HG03196 (cell line): ENCODE data around the gene SGPP2.

Experiments used
- ATAC-seq: cut with Tn5 transposase; IDR thresholded peaks from one replicate; pipeline ENCODE4 v1.9.1; 2021; ENCODE audit not compliant: unreplicated experiment

The SGPP2 gene

DNA sequence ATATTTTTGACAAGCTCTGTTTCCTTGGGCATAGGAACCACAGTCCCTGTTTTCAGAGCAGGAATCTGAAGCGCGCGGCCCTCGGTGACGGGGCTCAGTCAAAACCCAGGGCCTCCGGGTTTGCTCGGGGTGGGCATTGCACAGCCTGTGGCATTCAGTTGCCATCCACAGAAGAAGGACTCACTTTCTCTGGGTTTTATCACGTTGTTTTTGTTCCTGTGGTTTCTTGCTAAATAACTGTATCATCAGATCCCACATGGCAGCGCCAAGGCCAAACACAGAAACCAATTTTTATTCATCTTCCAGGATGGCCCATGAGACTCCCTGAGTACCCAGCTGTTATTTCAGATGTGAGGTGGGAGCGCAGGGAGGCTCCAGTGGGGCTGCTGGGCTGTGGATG lies 35.6 kb downstream of the SGPP2 start:
- ATAC-seq: no peak

GRCh38 chr2:222465746-222466145 lies 41.4 kb downstream of the SGPP2 start:
- ATAC-seq: no peak

- ATAC-seq: no peak
Measured at GRCh38 chr2:222468346-222468745, 44.0 kb downstream of the SGPP2 start.

DNA sequence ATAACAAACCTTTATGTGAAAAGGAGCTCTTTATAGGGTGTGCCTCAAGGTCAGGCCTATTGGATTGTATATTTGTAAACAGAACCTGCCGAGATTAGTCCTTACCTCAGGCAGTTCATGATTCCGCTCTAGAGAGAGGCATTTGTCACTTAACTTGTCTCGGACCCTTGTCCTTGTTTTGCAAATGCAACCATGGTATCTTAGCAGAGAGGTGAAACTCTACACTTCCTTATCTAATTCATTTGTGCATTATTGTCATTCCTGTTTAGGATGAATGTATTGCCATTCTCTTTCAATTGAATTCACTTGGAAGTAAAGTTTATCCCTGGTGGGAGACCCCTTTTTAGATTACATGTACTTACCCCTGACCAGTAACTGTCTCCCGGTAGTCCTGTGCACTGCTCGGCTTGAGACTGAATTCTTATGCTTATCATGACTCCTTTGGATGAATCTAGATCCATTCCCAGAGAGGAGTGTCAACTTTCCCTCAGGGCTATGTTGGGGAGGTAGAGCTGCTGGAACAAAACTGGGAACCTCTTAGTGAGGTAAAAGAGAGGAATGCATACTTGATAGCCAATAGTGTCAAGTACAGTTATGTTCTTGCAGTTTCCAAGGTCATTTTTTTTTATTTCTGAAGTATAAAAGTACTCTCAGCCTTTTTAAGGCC lies 46.6 kb downstream of the SGPP2 start:
- no peak for ATAC-seq

- ATAC-seq: no peak
Measured at GRCh38 chr2:222477962-222478608, 53.7 kb downstream of the SGPP2 start.

- ATAC-seq: no peak
Measured at GRCh38 chr2:222479859-222480258, 55.5 kb downstream of the SGPP2 start.

GRCh38 chr2:222480497-222480896 lies 56.2 kb downstream of the SGPP2 start:
- ATAC-seq: no peak

- no peak for ATAC-seq
Measured at GRCh38 chr2:222481941-222482340, 57.6 kb downstream of the SGPP2 start.

DNA sequence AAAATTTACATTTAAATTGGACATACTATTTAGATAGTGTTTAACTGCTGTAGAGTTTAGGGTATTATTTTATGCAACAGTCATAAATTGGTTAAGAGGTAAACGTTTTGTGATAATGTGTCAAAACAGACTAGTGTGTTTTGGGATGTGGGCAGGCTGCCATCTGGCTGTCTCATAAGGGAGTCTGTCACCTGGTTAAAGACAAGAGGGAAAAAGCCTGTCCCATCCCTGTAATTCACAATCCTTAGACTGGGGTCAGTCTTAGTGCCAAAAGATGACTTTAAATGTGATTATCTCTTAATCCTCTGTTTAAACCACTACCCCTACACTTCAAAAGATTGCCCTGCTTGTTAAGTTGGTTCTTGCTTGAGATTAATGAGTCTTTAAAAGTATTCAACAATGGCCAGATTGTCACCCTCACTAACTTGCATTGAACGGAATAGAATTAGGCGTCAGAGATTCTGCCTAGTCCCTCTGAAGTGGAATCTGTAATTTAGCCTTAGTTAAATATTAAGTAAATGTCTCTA lies 59.2 kb downstream of the SGPP2 start:
- no peak for ATAC-seq

GRCh38 chr2:222485367-222486211 lies 61.2 kb downstream of the SGPP2 start:
- no peak for ATAC-seq

GRCh38 chr2:222490131-222490530 lies 65.8 kb downstream of the SGPP2 start:
- ATAC-seq: no peak

DNA sequence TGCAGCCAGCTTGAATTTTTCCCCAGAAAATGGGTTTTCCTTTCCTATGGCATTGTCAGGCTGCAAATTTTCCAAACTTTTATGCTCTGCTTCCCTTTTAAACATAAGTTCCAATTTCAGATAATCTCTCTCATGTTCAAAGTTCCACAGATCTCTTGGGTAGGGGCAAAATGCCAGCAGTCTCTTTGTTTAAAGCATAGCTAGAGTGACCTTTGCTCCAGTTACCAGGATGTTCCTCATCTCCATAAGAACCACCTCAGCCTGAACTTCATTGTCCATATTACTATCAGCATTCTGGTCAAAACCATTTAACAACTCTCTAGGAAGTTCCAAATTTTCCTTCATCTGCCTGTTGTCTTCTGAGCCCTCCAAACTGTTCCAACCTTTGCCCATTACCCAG lies 68.3 kb downstream of the SGPP2 start:
- ATAC-seq: no peak

DNA sequence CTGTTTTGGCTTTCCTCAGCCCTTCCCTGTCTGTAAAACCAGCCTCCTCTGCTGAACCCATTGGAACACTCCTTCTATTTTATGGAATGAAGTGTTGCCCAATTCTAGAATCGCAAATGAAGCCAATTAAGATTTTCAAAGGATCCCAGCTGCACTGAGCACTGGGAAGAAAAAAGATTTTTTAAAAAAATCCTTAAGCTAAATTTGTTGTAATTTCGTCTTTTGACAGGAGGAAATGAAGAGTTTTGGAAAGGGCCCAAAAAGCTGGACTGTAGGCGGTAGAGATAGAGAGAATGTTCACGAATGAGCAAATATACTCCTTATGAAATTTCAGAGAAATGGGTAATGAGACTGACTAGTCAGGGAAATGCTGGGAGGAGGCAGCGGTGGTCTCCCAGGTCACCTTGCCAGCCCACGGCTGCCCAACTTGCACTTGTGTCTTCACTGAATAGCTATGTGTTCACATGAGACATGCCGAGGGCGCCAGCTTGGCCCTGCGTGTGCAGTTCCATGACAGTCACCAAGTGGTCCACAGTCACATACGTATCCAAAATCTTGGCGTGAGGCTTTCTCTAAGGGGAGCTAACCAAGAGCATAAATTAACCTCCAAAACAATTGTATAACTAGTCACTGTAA lies 69.9 kb downstream of the SGPP2 start:
- no peak for ATAC-seq

- no peak for ATAC-seq
Measured at GRCh38 chr2:222495388-222495787, 71.0 kb downstream of the SGPP2 start.

DNA sequence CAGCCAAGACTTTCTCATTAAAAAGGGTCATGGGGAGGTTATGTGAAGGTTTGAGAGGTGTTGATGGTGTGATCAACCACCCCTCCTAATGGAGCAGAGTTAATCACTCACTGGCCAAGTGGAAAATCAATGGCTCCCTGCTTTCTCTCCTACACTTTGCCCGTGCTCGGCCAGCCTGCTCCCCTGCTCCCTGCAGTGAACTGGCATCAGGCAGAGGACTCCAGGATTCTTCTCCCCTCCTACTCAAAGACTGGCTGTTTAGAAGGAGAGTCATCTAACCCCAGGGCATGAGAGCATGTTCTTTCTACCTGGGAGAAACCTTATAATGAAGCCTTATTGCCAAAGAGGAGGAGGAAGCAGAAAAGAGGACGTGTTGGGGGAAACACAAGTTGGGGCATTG lies 74.9 kb downstream of the SGPP2 start:
- no peak for ATAC-seq

GRCh38 chr2:222504191-222504590 lies 79.8 kb downstream of the SGPP2 start:
- no peak for ATAC-seq

GRCh38 chr2:222504719-222505118 lies 80.4 kb downstream of the SGPP2 start:
- peak; percentile 97 for ATAC-seq

GRCh38 chr2:222506230-222506935 lies 82.0 kb downstream of the SGPP2 start:
- no peak for ATAC-seq

- no peak for ATAC-seq
Measured at GRCh38 chr2:222514901-222515300, 90.6 kb downstream of the SGPP2 start.

GRCh38 chr2:222518570-222519381 lies 94.4 kb downstream of the SGPP2 start:
- no peak for ATAC-seq
